Medulla oblongata (tissue), 1 donor: ENCODE data around the gene CADM1.

Experiments
- DNase-seq: peaks from one replicate; pipeline ENCODE4 v3.0.0-alpha.2; 2015; ENCODE audit errors: extremely low spot score

Gene CADM1

GRCh38 chr11:115154355-115154736 lies 349.9 kb downstream of the CADM1 start:
- DNase-seq: no peak

GRCh38 chr11:115153731-115154354 lies 350.4 kb downstream of the CADM1 start:
- DNase-seq: no peak

GRCh38 chr11:115153135-115153534 lies 351.1 kb downstream of the CADM1 start:
- no peak for DNase-seq

DNA sequence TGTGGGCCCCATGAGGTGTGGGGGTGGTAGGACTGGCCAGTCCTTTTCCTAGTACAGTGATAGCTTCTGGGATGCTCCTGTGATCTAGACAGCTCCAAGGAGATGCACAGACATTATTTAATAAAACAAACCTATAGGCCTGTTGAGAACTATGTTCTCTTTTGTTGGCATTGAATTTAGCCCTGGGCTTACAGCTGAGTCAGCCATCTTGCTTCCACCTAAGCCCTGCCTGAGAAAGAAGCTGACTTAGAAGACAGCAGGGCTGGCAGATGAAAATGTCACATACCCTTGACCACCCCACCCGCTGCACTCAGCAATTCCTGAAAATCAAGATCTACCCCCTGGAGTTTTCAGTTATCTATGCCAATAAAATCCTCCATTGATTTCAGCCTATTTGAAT lies 353.2 kb downstream of the CADM1 start:
- no peak for DNase-seq

GRCh38 chr11:115148691-115149090 lies 355.5 kb downstream of the CADM1 start:
- no peak for DNase-seq

GRCh38 chr11:115148101-115148500 lies 356.1 kb downstream of the CADM1 start:
- no peak for DNase-seq

DNA sequence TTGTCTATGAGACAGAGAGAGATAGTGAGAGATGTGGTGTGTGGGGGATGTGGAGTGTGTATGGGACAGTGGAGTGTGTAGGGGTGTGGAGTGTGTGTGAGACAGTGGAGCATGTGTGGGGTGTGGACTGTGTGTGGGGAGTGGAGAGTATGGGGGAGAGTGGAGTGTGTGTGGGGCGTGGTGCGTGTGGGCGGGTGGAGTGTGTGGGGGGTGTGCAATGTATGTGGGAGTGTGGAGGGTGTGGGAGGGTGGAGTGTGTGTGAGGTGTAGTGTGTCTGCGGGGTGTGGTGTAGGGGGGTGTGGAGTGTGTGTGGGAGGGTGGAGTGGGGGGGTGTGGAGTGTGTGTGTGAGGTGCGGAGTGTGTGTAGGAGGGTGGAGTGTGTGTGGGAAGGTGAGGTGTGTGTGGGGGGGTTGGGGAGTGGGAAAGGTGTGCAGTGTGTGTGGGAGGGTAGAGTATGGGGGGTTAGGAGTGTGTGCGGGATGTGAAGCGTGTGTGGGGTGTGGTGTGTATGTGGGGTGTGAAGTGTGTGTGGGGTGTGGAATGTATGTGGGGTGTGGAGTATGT lies 356.9 kb downstream of the CADM1 start:
- no peak for DNase-seq

- DNase-seq: no peak
These were observed 357.8 kb downstream of the CADM1 start for GRCh38 chr11:115146425-115146824.

GRCh38 chr11:115145324-115145723 lies 358.9 kb downstream of the CADM1 start:
- DNase-seq: no peak

GRCh38 chr11:115144914-115145313 lies 359.3 kb downstream of the CADM1 start:
- no peak for DNase-seq

- DNase-seq: no peak
These were observed 360.2 kb downstream of the CADM1 start for GRCh38 chr11:115144014-115144413.

GRCh38 chr11:115141231-115142114 lies 362.7 kb downstream of the CADM1 start:
- DNase-seq: no peak

DNA sequence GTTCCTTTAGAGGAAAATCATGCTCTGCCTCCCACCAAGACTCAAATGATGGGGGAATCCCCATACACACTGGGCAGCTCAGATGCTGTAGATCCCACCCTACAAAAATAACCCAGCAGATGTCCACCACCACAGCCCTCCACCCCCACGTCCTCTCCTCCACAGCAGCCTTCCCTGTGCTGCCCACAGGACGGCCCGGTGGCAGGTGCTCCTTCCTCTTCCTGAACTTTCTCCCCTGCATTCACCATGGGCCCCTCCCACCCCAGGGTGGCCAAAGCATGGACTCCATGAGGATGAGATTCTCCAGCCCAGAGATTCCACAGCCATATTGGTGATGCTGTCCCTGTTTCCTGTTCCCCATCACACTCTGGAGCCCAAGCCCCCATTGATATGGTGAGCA lies 368.3 kb downstream of the CADM1 start:
- DNase-seq: no peak

- DNase-seq: no peak
These were observed 369.3 kb downstream of the CADM1 start for GRCh38 chr11:115134926-115135325.

GRCh38 chr11:115133475-115134209 lies 370.6 kb downstream of the CADM1 start:
- no peak for DNase-seq

DNA sequence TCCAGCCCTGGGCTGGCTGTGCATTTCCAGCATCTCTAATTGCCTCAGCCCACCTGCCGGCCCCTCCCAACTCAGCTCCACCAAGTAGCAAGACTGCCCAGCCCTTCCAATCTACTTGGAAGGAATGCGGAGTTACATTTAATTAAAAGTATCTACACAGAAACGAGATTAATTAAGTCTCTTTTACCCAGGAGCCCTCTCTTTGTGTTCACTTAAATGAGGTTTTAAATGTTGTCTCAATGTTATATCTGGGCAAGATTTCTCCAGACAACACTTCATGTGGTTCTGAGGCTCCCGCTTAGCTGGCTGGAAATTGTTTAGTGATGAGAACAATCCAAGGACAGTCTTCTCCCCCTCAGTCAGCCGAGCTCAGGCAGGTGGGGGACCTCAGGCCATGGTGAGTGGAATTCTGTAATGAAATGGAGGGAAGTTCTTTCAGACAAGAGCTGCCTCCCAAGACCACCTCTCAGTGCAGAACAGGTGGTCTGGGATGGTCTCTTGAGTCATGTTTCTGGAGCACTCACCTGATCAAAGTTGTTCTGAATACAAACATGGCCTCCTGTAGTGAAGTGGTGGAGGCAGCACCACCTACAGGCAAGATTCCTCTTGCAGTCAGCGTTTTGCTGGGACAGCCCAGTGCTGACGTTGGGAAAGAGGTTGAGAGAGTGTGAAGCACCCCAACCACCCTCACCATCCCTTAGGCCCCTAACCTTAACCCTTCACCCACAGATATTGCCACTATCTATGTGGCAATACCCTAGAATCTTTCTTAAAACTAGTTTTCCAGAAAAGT lies 371.6 kb downstream of the CADM1 start:
- DNase-seq: no peak

DNA sequence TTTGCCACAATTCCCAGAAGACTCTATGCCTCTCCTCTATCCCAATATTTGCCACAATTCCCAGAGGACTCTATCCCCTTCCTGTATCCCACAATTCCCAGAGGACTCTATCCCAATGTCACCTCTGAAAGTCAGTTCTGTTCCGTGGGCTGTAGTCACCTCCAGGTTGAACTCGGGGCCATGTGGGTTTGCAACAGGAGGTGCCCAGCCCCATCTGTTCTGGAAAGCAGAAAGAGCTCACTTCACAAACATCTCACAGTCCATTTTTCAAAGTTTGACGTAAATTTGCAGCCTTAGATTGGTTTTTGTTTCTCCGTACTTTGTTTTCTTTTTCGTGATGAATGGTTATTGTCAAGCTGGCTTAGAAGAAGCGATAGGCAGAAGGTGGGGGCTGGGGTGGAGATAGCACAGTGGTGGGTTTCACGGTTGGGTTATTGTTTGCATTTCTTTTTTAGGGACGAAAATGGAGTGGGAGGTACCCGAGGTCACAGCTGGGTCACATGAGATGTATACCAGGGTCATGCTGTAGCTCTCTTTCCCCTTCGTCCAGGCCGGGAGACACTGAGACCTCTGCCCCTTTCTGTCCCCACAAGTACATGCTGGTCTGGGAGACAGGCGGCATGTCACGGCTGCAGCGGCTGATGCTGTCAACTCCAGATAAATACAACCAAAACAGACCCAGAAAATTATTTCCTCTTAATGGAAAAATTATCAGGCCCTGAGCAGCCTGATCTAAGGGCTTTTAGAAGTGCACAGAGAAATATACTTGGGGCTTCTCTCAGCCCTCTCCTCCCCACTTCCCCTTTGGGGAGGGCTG lies 374.5 kb downstream of the CADM1 start:
- DNase-seq: no peak

DNA sequence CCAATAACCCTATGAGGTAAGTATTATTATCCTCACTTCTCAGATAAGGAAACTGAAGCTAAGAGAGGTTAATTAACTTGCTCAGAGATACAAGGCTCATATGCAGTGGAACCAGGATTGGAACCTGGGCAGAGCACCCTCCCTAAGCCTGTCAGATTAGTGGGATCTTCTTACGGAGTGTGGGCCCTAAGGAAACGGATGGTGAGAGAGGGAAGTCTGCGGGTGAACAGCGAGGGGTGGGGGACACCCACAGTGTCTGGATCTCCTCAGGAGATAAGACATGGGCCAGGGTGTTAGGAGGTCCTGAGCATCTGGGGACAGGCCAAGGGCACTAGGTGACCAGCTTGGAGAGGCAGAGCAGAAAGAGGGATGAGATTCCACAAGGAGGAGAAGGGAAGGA lies 376.0 kb downstream of the CADM1 start:
- no peak for DNase-seq

- no peak for DNase-seq
These were observed 376.4 kb downstream of the CADM1 start for GRCh38 chr11:115127790-115128189.

DNA sequence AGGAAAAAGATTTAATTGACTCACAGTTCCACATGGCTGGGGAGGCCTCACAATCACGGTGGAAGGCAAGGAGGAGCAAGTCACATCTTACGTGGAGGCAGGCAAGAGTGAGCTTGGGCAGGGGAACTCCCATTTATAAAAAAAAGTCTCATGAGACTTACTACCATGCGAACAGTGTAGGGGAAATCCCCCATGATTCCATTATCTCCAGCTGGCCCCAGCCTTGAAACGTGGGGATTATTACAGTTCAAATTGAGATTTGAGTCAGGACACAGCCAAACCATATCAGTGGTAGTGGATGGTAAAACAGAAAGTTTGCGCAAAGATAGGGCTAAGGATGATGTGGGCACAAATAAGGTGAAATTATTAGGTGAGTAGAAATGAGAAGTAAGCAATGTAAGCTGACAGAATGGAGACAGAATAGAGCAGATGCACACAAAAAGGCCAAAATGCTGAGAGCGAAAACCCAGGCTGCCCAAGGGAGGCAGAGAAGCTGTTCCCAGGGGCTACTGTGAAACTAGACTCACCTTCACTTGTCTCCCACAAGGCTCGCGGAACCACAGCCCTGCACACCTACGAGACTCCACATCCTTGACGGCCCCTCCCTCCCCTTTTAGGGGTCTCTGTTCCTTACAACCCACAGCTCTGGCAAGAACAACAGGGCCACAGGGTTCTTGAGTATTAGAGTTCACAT lies 377.6 kb downstream of the CADM1 start:
- DNase-seq: no peak
